GM18498 (cell line): ENCODE results near the gene ANGPTL4.
"Not testable (repeated sequence)": the region's sequence is repeated elsewhere in the genome, so short reads cannot be mapped to it uniquely, and the experiment has no call there.

Source experiments
- ATAC-seq: cut with Tn5 transposase; IDR thresholded peaks from one replicate; pipeline ENCODE4 v1.9.1; 2021; ENCODE audit warnings: mild to moderate bottlenecking, moderate library complexity; ENCODE audit not compliant: unreplicated experiment

Gene ANGPTL4, protein sequence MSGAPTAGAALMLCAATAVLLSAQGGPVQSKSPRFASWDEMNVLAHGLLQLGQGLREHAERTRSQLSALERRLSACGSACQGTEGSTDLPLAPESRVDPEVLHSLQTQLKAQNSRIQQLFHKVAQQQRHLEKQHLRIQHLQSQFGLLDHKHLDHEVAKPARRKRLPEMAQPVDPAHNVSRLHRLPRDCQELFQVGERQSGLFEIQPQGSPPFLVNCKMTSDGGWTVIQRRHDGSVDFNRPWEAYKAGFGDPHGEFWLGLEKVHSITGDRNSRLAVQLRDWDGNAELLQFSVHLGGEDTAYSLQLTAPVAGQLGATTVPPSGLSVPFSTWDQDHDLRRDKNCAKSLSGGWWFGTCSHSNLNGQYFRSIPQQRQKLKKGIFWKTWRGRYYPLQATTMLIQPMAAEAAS

GRCh38 chr19:8363803-8364771, at the start of gene ANGPTL4:
Gene ANGPTL4 (plus strand): TSS chr19:8364155. CDS start chr19:8364322, 167 bp downstream.
- no peak for ATAC-seq

DNA sequence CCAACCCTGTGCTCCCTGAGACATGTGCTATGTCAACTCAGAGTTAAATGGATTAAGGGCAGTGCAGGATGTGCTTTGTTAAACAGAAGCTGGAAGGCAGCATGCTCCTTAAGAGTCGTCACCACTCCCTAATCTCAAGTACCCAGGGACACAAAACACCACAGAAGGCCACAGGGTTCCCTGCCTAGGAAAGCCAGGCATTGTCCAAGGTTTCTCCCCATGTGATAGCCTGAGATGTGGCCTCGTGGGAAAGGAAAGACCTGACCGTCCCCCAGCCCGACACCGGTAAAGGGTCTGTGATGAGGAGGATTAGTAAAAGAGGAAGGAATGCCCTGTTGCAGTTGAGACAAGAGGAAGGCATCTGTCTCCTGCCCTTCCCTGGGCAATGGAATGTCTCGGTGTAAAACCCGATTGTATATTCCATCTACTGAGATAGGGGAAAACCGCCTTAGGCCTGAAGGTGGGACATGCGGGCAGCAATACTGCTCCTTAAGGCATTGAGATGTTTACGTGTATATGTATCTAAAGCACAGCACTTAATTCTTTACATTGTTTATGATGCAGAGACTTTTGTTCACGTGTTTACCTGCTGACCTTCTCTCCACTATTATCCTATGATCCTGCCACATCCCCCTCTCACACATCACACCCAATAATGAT, 48.8 kb upstream of the ANGPTL4 start:
- not testable (repeated sequence) for ATAC-seq

- no peak for ATAC-seq
Observed at GRCh38 chr19:8316351-8317125, 47.4 kb upstream of the ANGPTL4 start.

DNA sequence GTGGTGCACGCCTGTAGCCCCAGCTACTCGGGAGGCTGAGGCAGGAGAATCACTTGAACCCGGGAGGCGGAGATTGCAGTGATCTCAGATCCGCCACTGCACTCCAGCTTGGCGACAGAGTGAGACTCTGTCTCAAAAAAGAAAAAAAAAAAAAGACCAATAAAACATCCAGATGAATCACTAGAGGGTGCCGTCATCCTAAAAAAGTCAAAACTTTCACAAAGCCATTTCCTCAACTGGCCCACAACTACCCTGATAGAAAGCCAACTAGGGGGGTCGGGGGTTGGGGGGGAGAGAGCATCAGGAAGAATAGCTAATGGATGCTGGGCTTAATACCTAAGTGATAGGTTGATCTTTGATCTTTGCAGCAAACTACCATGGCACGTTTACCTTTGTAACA, 45.1 kb upstream of the ANGPTL4 start:
- ATAC-seq: not testable (repeated sequence)

GRCh38 chr19:8319807-8320520, 44.0 kb upstream of the ANGPTL4 start:
- ATAC-seq: no peak

- peak; percentile 18 for ATAC-seq
Observed at GRCh38 chr19:8320564-8321066, 43.3 kb upstream of the ANGPTL4 start.

DNA sequence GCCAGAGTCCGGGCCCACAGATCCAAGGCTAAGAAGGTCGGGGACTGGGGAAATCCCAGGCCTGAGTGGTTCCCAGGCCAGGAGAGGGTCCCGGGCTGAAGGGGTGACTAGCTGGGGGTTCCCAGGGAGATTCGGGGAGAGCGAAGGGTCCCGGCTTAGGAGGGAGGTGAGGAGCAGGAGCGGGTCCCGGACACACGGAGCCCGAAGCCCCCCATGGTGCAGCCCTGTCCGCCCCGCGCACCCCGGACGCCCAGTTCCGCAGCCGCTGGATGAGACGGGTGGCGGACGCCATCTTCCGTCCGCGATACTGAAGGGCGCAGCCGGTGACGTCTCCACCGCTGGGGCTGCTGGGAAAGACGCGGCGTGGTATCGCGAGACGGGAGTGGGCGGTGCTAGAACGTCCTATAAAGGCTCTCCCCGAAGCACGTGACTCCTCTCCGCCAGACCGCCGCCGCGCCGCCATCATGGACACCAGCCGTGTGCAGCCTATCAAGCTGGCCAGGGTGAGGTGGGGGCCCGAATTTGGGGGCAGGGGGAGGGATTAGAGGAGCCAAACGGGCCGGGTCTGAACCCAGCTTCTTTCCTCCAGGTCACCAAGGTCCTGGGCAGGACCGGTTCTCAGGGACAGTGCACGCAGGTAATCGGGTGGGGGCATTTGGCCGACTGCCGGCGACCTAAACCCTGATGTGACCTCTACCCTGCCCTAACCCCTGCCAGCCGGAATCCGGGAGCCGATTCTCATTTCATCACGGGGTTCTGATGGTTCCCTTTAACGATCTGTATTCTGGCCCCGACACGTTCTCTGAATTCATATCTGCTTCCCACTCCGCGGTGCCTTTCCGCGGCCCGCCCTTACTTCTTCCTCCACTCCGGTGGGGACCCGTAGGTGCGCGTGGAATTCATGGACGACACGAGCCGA, 42.6 kb upstream of the ANGPTL4 start, which contains the start of the genes NDUFA7 and RPS28:
Gene NDUFA7 (minus strand): TSS at position 309 of the 919 bp plus-strand sequence. CDS start 17 bp downstream, at position 292.
Gene RPS28 (plus strand): TSS at position 430 of the 919 bp plus-strand sequence. CDS start 35 bp downstream, at position 465.
- peak; percentile 94 for ATAC-seq

- no peak for ATAC-seq
Observed at GRCh38 chr19:8321986-8322637, 41.8 kb upstream of the ANGPTL4 start.

DNA sequence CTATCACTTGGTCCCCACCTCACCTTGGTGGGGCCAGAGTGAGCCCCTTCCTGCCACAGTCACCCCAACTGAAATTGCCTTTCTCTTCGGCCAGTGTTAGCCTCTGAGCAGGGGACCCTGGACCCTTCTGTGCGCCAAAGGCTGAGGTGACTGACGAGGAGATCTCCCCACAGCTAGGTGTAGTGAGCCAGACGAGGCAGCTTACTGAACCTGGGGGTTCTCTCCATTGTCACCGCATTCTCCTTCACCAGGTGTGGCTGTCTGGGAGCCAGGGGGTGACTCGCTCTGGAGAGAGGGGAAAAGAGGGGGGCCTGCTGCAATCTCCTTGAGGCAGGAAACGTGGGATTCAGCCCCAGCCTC, 41.3 kb upstream of the ANGPTL4 start:
- no peak for ATAC-seq

- no peak for ATAC-seq
Observed at GRCh38 chr19:8323781-8324185, 40.2 kb upstream of the ANGPTL4 start.

- no peak for ATAC-seq
Observed at GRCh38 chr19:8324186-8325050, 39.5 kb upstream of the ANGPTL4 start.

DNA sequence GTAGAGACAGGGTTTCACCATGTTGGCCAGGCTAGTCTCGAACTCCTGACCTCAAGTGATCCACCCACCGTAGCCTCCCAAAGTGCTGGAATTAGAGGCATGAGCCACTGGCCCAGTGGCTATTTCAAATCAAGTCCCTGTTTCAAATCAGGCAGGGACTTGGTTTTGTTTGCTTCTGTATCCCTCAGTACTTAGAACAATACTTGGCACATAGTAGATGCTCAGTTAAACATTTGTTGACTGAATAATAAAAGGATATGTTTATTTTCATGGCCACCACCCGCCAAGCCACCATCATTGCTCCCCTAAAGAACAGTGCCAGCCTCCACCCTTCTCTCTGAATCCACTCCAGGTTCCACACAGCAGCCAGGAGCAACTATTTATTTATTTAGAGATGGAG, 38.5 kb upstream of the ANGPTL4 start:
- no peak for ATAC-seq

DNA sequence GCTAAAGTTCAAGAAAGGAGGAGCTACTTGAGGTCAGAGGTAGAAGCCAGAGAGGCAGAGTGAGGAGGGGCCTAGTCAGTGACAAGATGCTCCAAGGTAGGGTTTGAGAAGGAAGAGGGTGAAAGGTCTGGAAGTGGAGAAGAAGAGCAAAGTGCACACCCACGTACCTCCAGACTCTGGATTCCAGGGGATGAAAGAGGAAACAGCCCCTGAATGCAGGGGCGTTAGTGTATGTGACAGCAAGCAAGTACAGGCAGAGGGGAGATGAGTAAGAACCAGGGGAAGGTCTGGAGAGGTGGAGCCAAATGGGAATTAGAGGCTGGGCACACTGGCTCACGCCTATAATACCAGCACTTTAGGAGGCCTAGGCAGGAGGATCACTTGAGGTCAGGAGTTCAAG, 34.0 kb upstream of the ANGPTL4 start:
- ATAC-seq: no peak

GRCh38 chr19:8331263-8331845, 32.6 kb upstream of the ANGPTL4 start:
- ATAC-seq: no peak

GRCh38 chr19:8332976-8333766, 30.8 kb upstream of the ANGPTL4 start:
- ATAC-seq: no peak
